Measurements from ENCODE around the gene GRM5. TPM values are rescaled to one million over a fixed set of nuclear protein-coding genes. Genes with fewer than 3 reads are reported as not detected.

Gene GRM5
- total RNA-seq, 4 donors from 2014 or later: 0.09 TPM; not detected in 3

DNA sequence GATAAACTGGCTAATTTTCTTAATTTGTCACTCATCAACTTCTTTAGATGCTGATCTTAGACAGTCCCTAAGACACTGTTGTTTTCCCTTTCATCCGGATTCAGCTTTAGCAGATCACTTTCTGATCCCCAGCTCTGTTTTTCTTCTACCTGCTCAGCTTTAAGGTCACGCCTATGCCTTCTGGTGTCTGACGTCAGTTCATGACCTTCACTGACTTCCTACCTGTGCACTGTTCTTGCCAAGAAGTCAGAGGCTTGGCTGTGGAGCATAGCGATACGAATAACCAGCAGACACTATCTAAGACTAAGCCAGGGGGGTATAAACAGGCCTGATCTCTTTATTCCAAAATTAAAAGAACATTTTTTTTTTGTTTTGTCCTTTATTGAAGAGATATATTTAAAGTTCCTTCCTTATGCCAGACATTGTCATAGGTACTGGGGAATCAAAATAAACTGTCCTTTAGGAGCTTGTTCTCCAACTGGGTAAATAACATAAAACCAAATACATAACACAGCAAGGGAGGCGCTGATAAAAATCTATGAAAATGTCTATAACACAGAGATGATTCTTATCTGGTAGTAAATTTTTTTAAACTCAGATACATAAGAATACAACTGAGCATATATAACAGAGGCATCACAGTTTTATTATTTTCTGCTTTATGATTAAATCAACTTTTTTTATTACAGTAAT, 376.1 kb downstream of the GRM5 start:
- no peaks in the 10 kb centered on the region for H3K9me3 ChIP-seq
- no peaks in the 10 kb centered on the region for H3K4me1 ChIP-seq
- intact Hi-C loops (cut with DNase I): no loop called here
- WGBS, 2 donors: 45 to 59% methylated on average over 6 of the region's 6 CpGs
- H3K27ac ChIP-seq: no peak overlapping the region
- H3K4me3 ChIP-seq: no peak overlapping the region
- DNase-seq: no peak
- TF ChIP-seq, protein P1, sequence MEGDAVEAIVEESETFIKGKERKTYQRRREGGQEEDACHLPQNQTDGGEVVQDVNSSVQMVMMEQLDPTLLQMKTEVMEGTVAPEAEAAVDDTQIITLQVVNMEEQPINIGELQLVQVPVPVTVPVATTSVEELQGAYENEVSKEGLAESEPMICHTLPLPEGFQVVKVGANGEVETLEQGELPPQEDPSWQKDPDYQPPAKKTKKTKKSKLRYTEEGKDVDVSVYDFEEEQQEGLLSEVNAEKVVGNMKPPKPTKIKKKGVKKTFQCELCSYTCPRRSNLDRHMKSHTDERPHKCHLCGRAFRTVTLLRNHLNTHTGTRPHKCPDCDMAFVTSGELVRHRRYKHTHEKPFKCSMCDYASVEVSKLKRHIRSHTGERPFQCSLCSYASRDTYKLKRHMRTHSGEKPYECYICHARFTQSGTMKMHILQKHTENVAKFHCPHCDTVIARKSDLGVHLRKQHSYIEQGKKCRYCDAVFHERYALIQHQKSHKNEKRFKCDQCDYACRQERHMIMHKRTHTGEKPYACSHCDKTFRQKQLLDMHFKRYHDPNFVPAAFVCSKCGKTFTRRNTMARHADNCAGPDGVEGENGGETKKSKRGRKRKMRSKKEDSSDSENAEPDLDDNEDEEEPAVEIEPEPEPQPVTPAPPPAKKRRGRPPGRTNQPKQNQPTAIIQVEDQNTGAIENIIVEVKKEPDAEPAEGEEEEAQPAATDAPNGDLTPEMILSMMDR (IDR thresholded peaks at IDR 0.05): no peak
- no peak for TF ChIP-seq POLR2A (IDR thresholded peaks at IDR 0.05)
- no peaks in the 10 kb centered on the region for H3K27me3 ChIP-seq
- H3K36me3 ChIP-seq: no peaks in the 10 kb centered on the region

DNA sequence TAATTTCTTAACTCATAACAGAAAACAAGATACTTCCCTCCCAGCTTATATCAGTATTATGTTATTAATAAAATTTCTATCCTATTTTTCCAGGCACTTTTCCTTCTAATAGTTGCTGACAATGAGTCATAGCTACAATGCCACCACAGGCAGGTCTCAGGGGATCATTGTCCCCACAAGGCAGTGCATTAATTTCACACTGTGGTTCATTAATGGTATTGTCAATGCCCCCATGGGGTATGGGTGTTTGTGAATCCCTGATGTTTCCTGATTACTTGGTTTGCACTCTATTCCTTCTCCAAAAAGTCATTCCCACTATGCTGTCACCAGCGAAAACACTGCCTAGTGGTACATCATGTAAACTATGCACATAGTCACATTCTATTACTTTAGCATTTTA, 382.8 kb downstream of the GRM5 start:
- intact Hi-C loops (cut with DNase I): no loop called here
- WGBS, 2 donors: 73 to 84% methylated on average over 1 of the region's 1 CpG
- TF ChIP-seq, protein P1 (IDR thresholded peaks at IDR 0.05): no peak
- no peak for TF ChIP-seq POLR2A (IDR thresholded peaks at IDR 0.05)

GRCh38 chr11:88680806-88681205, 385.0 kb downstream of the GRM5 start:
- intact Hi-C loops (cut with DNase I): no loop called here
- Histone ChIP-seq H3K27me3 (no peaks in the 10 kb centered on the region), H3K27ac (no peak overlapping the region), H3K4me1 (no peaks in the 10 kb centered on the region), H3K9me3 (no peaks in the 10 kb centered on the region), H3K4me3 (no peak overlapping the region), H3K36me3 (no peaks in the 10 kb centered on the region)
- TF ChIP-seq, protein P1 (IDR thresholded peaks at IDR 0.05): no peak
- TF ChIP-seq POLR2A (IDR thresholded peaks at IDR 0.05): no peak
- WGBS, 2 donors: 21 to 29% methylated on average over 1 of the region's 1 CpG
- no peak for DNase-seq

More for the DNA sequence above, 382.8 kb downstream of the GRM5 start:
- H3K9me3 ChIP-seq: no peaks in the 10 kb centered on the region
- H3K27me3 ChIP-seq: no peaks in the 10 kb centered on the region
- H3K36me3 ChIP-seq: no peaks in the 10 kb centered on the region
- no peak overlapping the region for H3K27ac ChIP-seq
- no peaks in the 10 kb centered on the region for H3K4me1 ChIP-seq
- H3K4me3 ChIP-seq: no peak overlapping the region
- no peak for DNase-seq

DNA sequence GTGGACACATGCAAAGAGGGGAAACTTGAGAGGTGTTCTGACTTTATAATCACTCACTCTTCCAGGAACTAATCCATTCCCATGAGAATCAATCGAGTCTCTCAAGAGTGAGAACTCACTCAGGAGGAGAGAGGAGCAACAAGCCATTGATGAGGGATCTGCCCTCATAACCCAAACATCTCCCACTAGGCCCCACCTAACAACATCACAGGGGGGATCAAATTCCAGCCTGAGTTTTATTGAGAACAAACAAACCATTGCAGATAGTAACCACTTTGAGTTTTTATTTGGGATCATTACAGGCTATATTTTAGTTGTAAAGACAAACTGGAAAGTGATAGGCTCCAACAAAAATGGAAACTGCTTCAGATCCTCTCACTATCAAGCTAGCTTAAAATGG, 399.4 kb downstream of the GRM5 start:
- Histone ChIP-seq H3K4me1 (no peaks in the 10 kb centered on the region), H3K4me3 (no peak overlapping the region), H3K36me3 (no peaks in the 10 kb centered on the region), H3K27me3 (no peaks in the 10 kb centered on the region), H3K9me3 (no peaks in the 10 kb centered on the region), H3K27ac (no peak overlapping the region)
- TF ChIP-seq POLR2A (IDR thresholded peaks at IDR 0.05): no peak
- TF ChIP-seq, protein P1 (IDR thresholded peaks at IDR 0.05): no peak
- DNase-seq: no peak
- intact Hi-C loops (cut with DNase I): no loop called here
- WGBS, 2 donors: 64 to 86% methylated on average over 1 of the region's 1 CpG

GRCh38 chr11:88657076-88657738, 408.6 kb downstream of the GRM5 start:
- Histone ChIP-seq H3K27ac (no peak overlapping the region), H3K27me3 (no peaks in the 10 kb centered on the region), H3K9me3 (no peaks in the 10 kb centered on the region), H3K4me3 (peak overlapping the region in 1 of 4 donors; percentile 4), H3K4me1 (no peaks in the 10 kb centered on the region), H3K36me3 (no peaks in the 10 kb centered on the region)
- 22 to 30% methylated on average over 1 of the region's 1 CpG for WGBS, 2 donors
- intact Hi-C loops (cut with DNase I): no loop called here
- DNase-seq: no peak
- no peak for TF ChIP-seq POLR2A (IDR thresholded peaks at IDR 0.05)
- TF ChIP-seq, protein P1 (IDR thresholded peaks at IDR 0.05): no peak

Data from esophagus squamous epithelium (tissue), 5 donors.